Vagina (tissue), 2 donors: ENCODE results near the gene BTBD3. TPM values are rescaled to one million over a fixed set of nuclear protein-coding genes. Genes with fewer than 3 reads are reported as not detected.

ENCODE experiments used
- DNase-seq, 2 donors: peaks; one replicate each; pipeline ENCODE4 v3.0.0-alpha.2; 2017; ENCODE audit errors: extremely low spot score in 2 of 2
- H3K27ac ChIP-seq: fragments of 200-600 bp; sonication (generic); one replicate; pipeline ENCODE4 v1.5.1; 2019
- H3K27me3 ChIP-seq: fragments of 200-600 bp; sonication (generic); one replicate; pipeline ENCODE4 v1.5.1; 2019
- H3K36me3 ChIP-seq, 2 donors: fragments of 200-600 bp; sonication (generic); one replicate each; pipeline ENCODE4 v1.5.1; 2017 to 2019
- H3K4me1 ChIP-seq: fragments of 200-600 bp; sonication (generic); one replicate; pipeline ENCODE4 v1.5.1; 2019
- H3K4me3 ChIP-seq, 2 donors: fragments of 200-600 bp; sonication (generic); 1 replicate in 1 of 2; 2 replicates in 1 of 2; pipeline ENCODE4 v1.5.1; 2016 to 2019
- H3K9me3 ChIP-seq: fragments of 200-600 bp; sonication (generic); one replicate; pipeline ENCODE4 v1.5.1; 2019
- CTCF ChIP-seq, 3 experiments: fragments of 450-650 bp in 2 of 3; fragments of 200-600 bp in 1 of 3; sonication (generic) in 1 of 3; IDR thresholded peaks; one replicate each; pipeline ENCODE4 v1.5.1; 2017 to 2019; ENCODE audit warnings: antibody characterized with exemption in 3 of 3, mild to moderate bottlenecking in 2 of 3, moderate library complexity in 2 of 3
- POLR2A ChIP-seq, 2 donors: fragments of 450-650 bp; IDR thresholded peaks; one replicate each; pipeline ENCODE4 v1.6.1; 2017; ENCODE audit warnings: antibody characterized with exemption in 2 of 2, mild to moderate bottlenecking in 2 of 2, moderate library complexity in 2 of 2
- POLR2AphosphoS5 ChIP-seq, 2 donors: sonication (generic); formaldehyde crosslinking; IDR thresholded peaks; one replicate each; pipeline ENCODE4 v1.9.0; 2017; ENCODE audit warnings: antibody characterized with exemption in 2 of 2, mild to moderate bottlenecking in 2 of 2, low read depth in 1 of 2; ENCODE audit not compliant: insufficient read depth in 1 of 2
- intact Hi-C: fragments of 100-400 bp; cut with DNase I; formaldehyde crosslinking; loops from one replicate; pipeline ENCODE4 v1.15.1; 2023
- total RNA-seq: library from RNA; depleted of rRNA; stranded (reverse); fragments of >200 nt; gene quantifications from one replicate; pipeline ENCODE4 v1.2.3, GENCODE V29; 2016

BTBD3 gene
- total RNA-seq, 1 donor from 2014 or later = 45.9 TPM

DNA sequence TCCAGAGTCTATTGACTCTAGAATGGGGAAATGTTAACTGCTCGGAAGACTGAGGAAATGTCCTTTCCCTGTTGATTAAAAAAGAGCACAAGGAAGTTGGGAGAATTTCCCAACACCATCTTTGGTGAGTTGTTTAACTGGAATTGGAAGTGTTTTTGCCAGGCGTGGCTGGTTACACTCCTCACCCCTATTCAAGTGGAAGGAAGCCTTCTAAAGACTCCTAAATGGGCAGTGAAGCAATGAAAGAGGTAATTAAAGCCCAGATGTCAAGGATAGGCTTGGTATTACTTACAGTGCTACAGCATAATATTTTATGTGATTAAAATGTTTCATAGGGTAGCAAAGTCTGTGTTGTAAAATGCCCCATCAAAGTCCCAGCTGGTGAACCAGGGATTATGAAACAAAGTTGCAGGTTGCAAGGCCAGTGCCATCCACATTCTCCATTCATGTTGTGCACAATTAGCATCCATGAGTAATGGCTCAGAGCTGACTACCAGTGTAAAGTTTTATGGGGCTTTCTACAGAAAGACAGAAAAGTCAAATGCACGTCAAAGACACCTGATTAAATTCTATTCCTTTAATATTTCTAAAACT is 52.6 kb downstream of the BTBD3 start:
- Histone ChIP-seq H3K4me3 (no peak overlapping the region), H3K27me3 (no peaks in the 10 kb centered on the region), H3K4me1 (no peaks in the 10 kb centered on the region), H3K36me3 (no peaks in the 10 kb centered on the region), H3K27ac (no peak overlapping the region), H3K9me3 (no peaks in the 10 kb centered on the region)
- TF ChIP-seq POLR2AphosphoS5 (IDR thresholded peaks at IDR 0.05; ENCODE audit: insufficient read depth in 1 of 2, low read depth in 1 of 2) (no peak), POLR2A (IDR thresholded peaks at IDR 0.05) (no peak), CTCF (IDR thresholded peaks at IDR 0.05) (no peak)
- intact Hi-C loops = no loop called here
- DNase-seq = no peak

DNA sequence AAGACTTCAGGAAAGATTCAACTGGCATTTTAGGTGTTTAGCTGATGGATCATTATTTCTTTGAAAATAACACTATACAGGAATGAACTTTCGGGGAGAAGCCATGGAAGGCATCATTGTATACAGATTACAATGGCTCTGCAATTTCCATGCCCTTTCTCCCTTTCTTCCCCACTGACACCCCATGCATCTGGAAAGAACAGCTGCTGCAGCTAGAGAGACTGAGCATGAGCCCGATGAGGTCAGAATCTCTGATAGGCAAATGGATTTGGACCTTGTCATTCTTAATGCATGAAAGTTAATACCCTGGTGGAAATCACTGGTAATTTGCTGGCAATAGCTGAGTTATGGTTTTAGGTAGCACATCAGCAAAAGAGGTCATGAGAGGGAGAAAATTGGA is 54.8 kb downstream of the BTBD3 start:
- Histone ChIP-seq H3K4me1 (no peaks in the 10 kb centered on the region), H3K9me3 (no peaks in the 10 kb centered on the region), H3K36me3 (no peaks in the 10 kb centered on the region), H3K27me3 (no peaks in the 10 kb centered on the region), H3K27ac (no peak overlapping the region), H3K4me3 (no peak overlapping the region)
- intact Hi-C loops = no loop called here
- no peak for TF ChIP-seq CTCF (IDR thresholded peaks at IDR 0.05)
- no peak for TF ChIP-seq POLR2A (IDR thresholded peaks at IDR 0.05)
- TF ChIP-seq POLR2AphosphoS5 (IDR thresholded peaks at IDR 0.05; ENCODE audit: insufficient read depth in 1 of 2, low read depth in 1 of 2) = no peak
- DNase-seq = no peak
